ENCODE results near the gene THUMPD2.

Gene THUMPD2

DNA sequence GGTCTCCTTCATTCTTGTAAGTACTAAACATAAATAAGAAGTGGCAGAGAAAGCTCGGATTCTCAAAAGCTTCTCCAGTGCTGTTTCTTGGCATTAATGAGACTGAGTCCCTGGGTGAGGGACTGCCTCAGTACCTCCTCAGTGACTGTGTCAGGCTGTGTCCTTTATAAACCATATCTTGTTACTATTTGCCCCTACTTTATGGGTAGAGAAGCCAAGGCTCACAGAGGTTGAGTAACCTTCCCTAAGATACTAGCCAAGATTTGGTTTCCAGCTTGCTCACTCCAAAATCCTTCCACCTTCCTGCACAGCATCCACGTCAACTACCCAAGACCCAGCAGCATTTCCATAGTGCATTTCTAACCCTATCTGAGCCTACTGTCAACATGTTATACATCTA lies 55.6 kb downstream of the THUMPD2 start:
- no peak overlapping the region for H3K4me3 ChIP-seq (replicated peaks; ENCODE audit: low read depth, low read length)
- DNase-seq (ENCODE audit: extremely low read depth, low read depth): no peak
- TF ChIP-seq, protein P1, sequence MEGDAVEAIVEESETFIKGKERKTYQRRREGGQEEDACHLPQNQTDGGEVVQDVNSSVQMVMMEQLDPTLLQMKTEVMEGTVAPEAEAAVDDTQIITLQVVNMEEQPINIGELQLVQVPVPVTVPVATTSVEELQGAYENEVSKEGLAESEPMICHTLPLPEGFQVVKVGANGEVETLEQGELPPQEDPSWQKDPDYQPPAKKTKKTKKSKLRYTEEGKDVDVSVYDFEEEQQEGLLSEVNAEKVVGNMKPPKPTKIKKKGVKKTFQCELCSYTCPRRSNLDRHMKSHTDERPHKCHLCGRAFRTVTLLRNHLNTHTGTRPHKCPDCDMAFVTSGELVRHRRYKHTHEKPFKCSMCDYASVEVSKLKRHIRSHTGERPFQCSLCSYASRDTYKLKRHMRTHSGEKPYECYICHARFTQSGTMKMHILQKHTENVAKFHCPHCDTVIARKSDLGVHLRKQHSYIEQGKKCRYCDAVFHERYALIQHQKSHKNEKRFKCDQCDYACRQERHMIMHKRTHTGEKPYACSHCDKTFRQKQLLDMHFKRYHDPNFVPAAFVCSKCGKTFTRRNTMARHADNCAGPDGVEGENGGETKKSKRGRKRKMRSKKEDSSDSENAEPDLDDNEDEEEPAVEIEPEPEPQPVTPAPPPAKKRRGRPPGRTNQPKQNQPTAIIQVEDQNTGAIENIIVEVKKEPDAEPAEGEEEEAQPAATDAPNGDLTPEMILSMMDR (IDR thresholded peaks at IDR 0.05; ENCODE audit: low read depth, low read length, missing control alignments): no peak

DNA sequence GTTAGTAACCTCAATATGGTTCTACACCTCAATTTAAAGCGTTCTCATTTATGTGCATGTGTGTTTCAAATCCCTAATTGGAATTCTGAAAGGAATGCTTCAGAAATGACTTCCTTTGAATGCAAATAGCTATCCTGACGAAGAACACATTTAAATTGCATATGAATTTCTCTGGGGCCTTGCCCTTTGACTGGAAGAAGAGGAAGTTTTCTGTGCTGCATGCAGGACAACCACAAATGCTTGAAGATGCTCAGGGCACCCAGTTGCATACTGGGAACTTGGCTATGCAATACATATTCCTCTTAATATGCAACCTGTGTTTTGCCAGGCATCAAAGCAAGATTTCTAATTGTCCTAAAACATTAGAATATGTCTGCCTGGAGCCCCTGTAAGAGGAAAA lies 58.1 kb downstream of the THUMPD2 start:
- DNase-seq (ENCODE audit: extremely low read depth, low read depth): no peak
- TF ChIP-seq, protein P1 (IDR thresholded peaks at IDR 0.05; ENCODE audit: low read depth, low read length, missing control alignments): no peak
- H3K4me3 ChIP-seq (replicated peaks; ENCODE audit: low read depth, low read length): no peak overlapping the region

DNA sequence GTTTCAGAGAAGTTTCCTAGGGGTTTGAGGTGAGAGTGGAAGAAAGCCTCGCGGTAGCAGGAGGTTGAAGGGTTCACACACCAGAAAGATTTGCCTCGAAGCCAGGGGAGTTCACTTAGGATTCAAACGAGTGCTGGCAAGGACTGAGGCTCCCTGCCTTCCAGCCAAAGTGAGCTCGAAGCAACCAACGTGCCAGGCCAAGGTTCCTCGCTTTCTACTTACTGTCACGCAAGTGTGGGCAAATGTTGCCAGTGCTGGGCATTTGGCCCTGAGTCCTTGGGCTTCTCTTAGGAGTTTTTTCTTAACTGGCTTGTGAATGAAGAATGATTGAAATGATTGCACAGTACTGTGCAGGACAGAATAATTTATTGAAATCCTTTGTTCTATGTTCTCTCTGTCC lies 59.7 kb downstream of the THUMPD2 start:
- TF ChIP-seq, protein P1 (IDR thresholded peaks at IDR 0.05; ENCODE audit: low read depth, low read length, missing control alignments): no peak
- DNase-seq (ENCODE audit: extremely low read depth, low read depth): no peak
- no peak overlapping the region for H3K4me3 ChIP-seq (replicated peaks; ENCODE audit: low read depth, low read length)

DNA sequence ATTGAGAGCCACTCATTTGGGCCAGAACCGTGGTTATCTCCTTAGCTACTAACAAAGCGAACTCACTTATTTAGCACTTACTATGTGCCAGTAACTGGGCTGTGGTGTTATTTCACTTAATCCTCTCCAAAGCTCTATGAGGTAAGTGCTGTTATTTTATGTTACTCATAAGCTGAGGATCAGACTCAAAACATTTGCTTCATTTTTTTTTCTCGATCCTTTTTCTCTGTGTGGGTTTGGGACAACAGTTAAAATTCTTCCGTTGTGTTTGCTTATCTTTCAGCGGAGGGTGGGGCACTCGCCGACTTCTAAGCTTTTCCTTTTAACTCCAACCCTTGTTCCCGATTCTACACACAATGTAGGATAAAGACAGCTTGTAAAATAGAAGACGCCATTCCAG lies 60.6 kb downstream of the THUMPD2 start:
- no peak for DNase-seq (ENCODE audit: extremely low read depth, low read depth)
- H3K4me3 ChIP-seq (replicated peaks; ENCODE audit: low read depth, low read length): no peak overlapping the region
- TF ChIP-seq, protein P1 (IDR thresholded peaks at IDR 0.05; ENCODE audit: low read depth, low read length, missing control alignments): no peak

DNA sequence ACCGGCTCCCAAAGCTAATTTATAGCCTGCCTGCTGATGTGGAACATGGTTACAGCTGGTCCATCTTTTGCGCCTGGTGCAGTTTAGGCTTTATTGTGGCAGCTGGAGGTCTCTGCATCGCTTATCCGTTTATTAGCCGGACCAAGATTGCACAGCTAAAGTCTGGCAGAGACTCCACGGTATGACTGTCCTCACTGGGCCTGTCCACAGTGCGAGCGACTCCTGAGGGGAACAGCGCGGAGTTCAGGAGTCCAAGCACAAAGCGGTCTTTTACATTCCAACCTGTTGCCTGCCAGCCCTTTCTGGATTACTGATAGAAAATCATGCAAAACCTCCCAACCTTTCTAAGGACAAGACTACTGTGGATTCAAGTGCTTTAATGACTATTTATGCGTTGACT lies 62.0 kb downstream of the THUMPD2 start:
- no peak for DNase-seq (ENCODE audit: extremely low read depth, low read depth)
- TF ChIP-seq, protein P1 (IDR thresholded peaks at IDR 0.05; ENCODE audit: low read depth, low read length, missing control alignments): no peak
- H3K4me3 ChIP-seq (replicated peaks; ENCODE audit: low read depth, low read length): no peak overlapping the region

DNA sequence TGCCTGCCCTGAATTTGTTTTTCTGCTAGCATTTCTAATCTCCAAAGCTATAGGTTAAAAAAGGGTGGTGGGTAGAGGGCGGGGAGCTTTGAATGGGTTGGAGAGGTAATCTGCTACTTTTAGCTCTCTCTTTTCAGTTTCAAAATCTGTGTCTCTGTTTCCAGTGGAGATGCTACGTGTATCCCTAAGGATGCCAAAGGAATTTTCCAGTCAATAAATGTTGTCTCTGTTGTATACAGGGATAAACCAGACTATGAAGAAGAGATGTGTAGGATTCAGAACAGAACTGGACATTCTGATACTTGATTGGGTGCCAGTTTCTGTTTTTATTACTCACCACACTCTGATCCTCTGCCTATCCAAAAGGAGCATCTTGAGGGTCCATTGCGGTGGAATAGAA lies 63.2 kb downstream of the THUMPD2 start:
- TF ChIP-seq, protein P1 (IDR thresholded peaks at IDR 0.05; ENCODE audit: low read depth, low read length, missing control alignments): no peak
- H3K4me3 ChIP-seq (replicated peaks; ENCODE audit: low read depth, low read length): no peak overlapping the region
- no peak for DNase-seq (ENCODE audit: extremely low read depth, low read depth)

DNA sequence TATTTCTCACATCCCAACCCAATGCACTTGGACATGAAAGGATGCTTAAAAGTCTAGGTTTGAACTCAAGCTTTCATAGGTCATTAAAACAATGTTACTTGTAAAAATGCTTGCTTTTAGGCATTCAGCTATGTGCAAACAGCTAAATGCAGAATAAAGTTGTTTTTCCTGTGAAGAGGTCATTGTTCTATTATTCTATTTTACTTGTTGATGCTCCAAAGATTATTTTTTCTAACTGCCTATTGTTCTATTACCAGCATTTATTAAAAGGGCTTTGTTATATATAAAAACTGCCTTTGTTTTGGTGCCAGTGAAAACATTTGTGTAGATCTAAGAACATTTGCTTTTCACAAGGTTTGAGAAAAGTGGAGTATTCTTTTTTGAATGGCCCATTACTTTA lies 64.0 kb downstream of the THUMPD2 start:
- no peak overlapping the region for H3K4me3 ChIP-seq (replicated peaks; ENCODE audit: low read depth, low read length)
- TF ChIP-seq, protein P1 (IDR thresholded peaks at IDR 0.05; ENCODE audit: low read depth, low read length, missing control alignments): no peak
- no peak for DNase-seq (ENCODE audit: extremely low read depth, low read depth)

Measured in HFF-Myc (cell line).